Kidney (tissue), 14 donors: ENCODE data around the gene MYH16. TPM values are rescaled to one million over a fixed set of nuclear protein-coding genes. Genes with fewer than 3 reads are reported as not detected.

Source experiments
- DNase-seq, 5 donors: peaks; one replicate each; pipeline ENCODE4 v3.0.0-alpha.2; 2013 to 2020
- FAIRE-seq: peaks from 2 replicates; lab custom pipeline; 2012; peaks lifted over from hg19 to GRCh38; lab: Jason Lieb, UNC
- H3K27ac ChIP-seq, 2 donors: one replicate each; pipeline ENCODE4 v1.7.0; 2013; ENCODE audit warnings: low read depth in 2 of 2, low read length in 2 of 2, inconsistent platforms in 1 of 2
- H3K27me3 ChIP-seq: one replicate; pipeline ENCODE4 v1.7.1; 2013; ENCODE audit warnings: low read length, inconsistent platforms; ENCODE audit not compliant: control insufficient read depth, insufficient read depth
- H3K36me3 ChIP-seq, 3 donors: one replicate each; pipeline versions ENCODE4 v1.7.0 to v1.7.1; 2013; ENCODE audit warnings: low read length in 3 of 3, control low read depth in 1 of 3, inconsistent platforms in 1 of 3; ENCODE audit not compliant: insufficient read depth in 3 of 3, control insufficient read depth in 2 of 3
- H3K4me1 ChIP-seq, 3 donors: one replicate each; pipeline versions ENCODE4 v1.7.0 to v1.7.1; 2013; ENCODE audit warnings: low read length in 3 of 3, inconsistent platforms in 1 of 3, low read depth in 1 of 3; ENCODE audit not compliant: control insufficient read depth in 2 of 3, insufficient read depth in 2 of 3
- H3K4me3 ChIP-seq, 3 donors: one replicate each; pipeline versions ENCODE4 v1.7.0 to v1.8.1; 2013; ENCODE audit warnings: low read length in 3 of 3, control low read depth in 1 of 3, inconsistent platforms in 1 of 3
- H3K9ac ChIP-seq, 3 donors: one replicate each; pipeline versions ENCODE4 v1.7.0 to v1.7.1; 2013; ENCODE audit warnings: low read length in 3 of 3, control low read depth in 1 of 3, inconsistent platforms in 1 of 3
- H3K9me3 ChIP-seq, 3 donors: one replicate each; pipeline versions ENCODE4 v1.7.0 to v1.7.1; 2013; ENCODE audit warnings: low read length in 3 of 3, control low read depth in 1 of 3, inconsistent platforms in 1 of 3; ENCODE audit not compliant: control insufficient read depth in 2 of 3, insufficient read depth in 1 of 3
- CTCF ChIP-seq: IDR thresholded peaks from 3 replicates; pipeline ENCODE4 v1.5.1; 2012; ENCODE audit warnings: mild to moderate bottlenecking, moderate library complexity, borderline replicate concordance; ENCODE audit not compliant: insufficient read depth; ENCODE audit errors: extremely low read depth
- intact Hi-C: fragments of 100-400 bp; cut with DNase I; formaldehyde crosslinking; loops from one replicate; pipeline ENCODE4 v1.11.1; 2022
- polyA plus RNA-seq: library from polyadenylated mRNA; stranded (reverse); fragments of 350-450 nt; fragmentation: Illumina TruSeq; extraction: RNeasy Lipid Tissue Mini Kit (QIAGEN cat#74804); gene quantifications from one replicate; pipeline ENCODE4 v1.2.3, GENCODE V29; 2014; ENCODE audit warnings: low read depth, low replicate concordance; ENCODE audit not compliant: insufficient read depth
- total RNA-seq: library from RNA; stranded (reverse); fragmentation: NEBNext Ultra II Directional; extraction: Animal tissue kit (Norgen Biotek cat#: 25700); gene quantifications from one replicate; pipeline ENCODE4 v1.2.1, GENCODE V29; 2021
- donor health status: control.
- donor health status: control.
- donor health status: control.
- donor health status: control.
- donor health status: control.
- donor health status: DM: yes; HTN: yes; CAD: no.
- donor health status: Normal renal cell carcinoma (clear cell type).

Gene MYH16
- total and polyA plus RNA-seq, 2 donors from 2014 or later, result not detected

- no peaks in the 10 kb centered on the region for H3K36me3 ChIP-seq
- H3K9ac ChIP-seq, result no peak overlapping the region
- no peak for FAIRE-seq
- no peaks in the 10 kb centered on the region for H3K27me3 ChIP-seq
- DNase-seq, result no peak
- H3K4me1 ChIP-seq, result no peaks in the 10 kb centered on the region
- intact Hi-C loops, result no loop called here
- no peak overlapping the region for H3K27ac ChIP-seq
- no peak for TF ChIP-seq CTCF
- H3K9me3 ChIP-seq, result no peaks in the 10 kb centered on the region
- H3K4me3 ChIP-seq, result no peak overlapping the region
Observed at GRCh38 chr7:99255463-99255862, 17.2 kb upstream of the MYH16 start.

- intact Hi-C loops, result no loop called here
- no peaks in the 10 kb centered on the region for H3K36me3 ChIP-seq
- no peaks in the 10 kb centered on the region for H3K9me3 ChIP-seq
- FAIRE-seq, result no peak
- TF ChIP-seq CTCF, result no peak
- H3K27ac ChIP-seq, result no peak overlapping the region
- no peak for DNase-seq
- no peaks in the 10 kb centered on the region for H3K27me3 ChIP-seq
- no peaks in the 10 kb centered on the region for H3K4me1 ChIP-seq
- H3K4me3 ChIP-seq, result no peak overlapping the region
- no peak overlapping the region for H3K9ac ChIP-seq
Observed at GRCh38 chr7:99257065-99257464, 15.6 kb upstream of the MYH16 start.

GRCh38 chr7:99257675-99258074 is 15.0 kb upstream of the MYH16 start:
- Histone ChIP-seq H3K27me3 (no peaks in the 10 kb centered on the region), H3K9me3 (no peaks in the 10 kb centered on the region), H3K9ac (no peak overlapping the region), H3K36me3 (no peaks in the 10 kb centered on the region), H3K4me1 (no peaks in the 10 kb centered on the region), H3K4me3 (no peak overlapping the region), H3K27ac (no peak overlapping the region)
- no peak for DNase-seq
- no peak for TF ChIP-seq CTCF
- intact Hi-C loops, result no loop called here
- FAIRE-seq, result no peak

- DNase-seq (no peak), FAIRE-seq (no peak)
- H3K27me3 ChIP-seq, result no peaks in the 10 kb centered on the region
- H3K27ac ChIP-seq, result no peak overlapping the region
- no peak overlapping the region for H3K4me3 ChIP-seq
- no peaks in the 10 kb centered on the region for H3K4me1 ChIP-seq
- TF ChIP-seq CTCF, result no peak
- intact Hi-C loops, result no loop called here
- no peak overlapping the region for H3K9ac ChIP-seq
- no peaks in the 10 kb centered on the region for H3K36me3 ChIP-seq
- H3K9me3 ChIP-seq, result no peaks in the 10 kb centered on the region
Observed at GRCh38 chr7:99258501-99258900, 14.1 kb upstream of the MYH16 start.
